Stimulated activated CD8-positive, alpha-beta memory T cell treated with anti-CD3 and anti-CD28 coated beads, Interleukin-4, amount 100 ng/mL, for 1 hour (primary cell): ENCODE data around the gene RUSC2.
"Not testable (repeated sequence)": the region's sequence is repeated elsewhere in the genome, so short reads cannot be mapped to it uniquely, and the experiment has no call there.

Source experiments
- DNase-seq, 2 donors: peaks; one replicate each; pipeline ENCODE4 v3.0.0-alpha.2; 2020; ENCODE audit warnings: low read depth in 2 of 2, low spot score in 1 of 2

Gene RUSC2

GRCh38 chr9:35489313-35490154, at the start of gene RUSC2:
Gene RUSC2, plus strand, starts transcription at chr9:35490111. Its CDS starts 56,411 bp downstream, at chr9:35546522.
- DNase-seq = no peak

GRCh38 chr9:35446012-35446411, 43.9 kb upstream of the RUSC2 start:
- DNase-seq = no peak

GRCh38 chr9:35448496-35448895, 41.4 kb upstream of the RUSC2 start:
- no peak for DNase-seq

- no peak for DNase-seq
These were observed 37.4 kb upstream of the RUSC2 start for GRCh38 chr9:35452481-35452880.

GRCh38 chr9:35453786-35454185, 36.1 kb upstream of the RUSC2 start:
- no peak for DNase-seq

GRCh38 chr9:35464141-35465025, 25.5 kb upstream of the RUSC2 start:
- no peak for DNase-seq

GRCh38 chr9:35470340-35470739, 19.6 kb upstream of the RUSC2 start:
- no peak for DNase-seq

GRCh38 chr9:35470894-35471293, 19.0 kb upstream of the RUSC2 start:
- DNase-seq = no peak

GRCh38 chr9:35476596-35476995, 13.3 kb upstream of the RUSC2 start:
- DNase-seq = no peak

- not testable (repeated sequence) for DNase-seq
These were observed 12.6 kb upstream of the RUSC2 start for GRCh38 chr9:35477211-35477855.

- DNase-seq = no peak
These were observed 11.0 kb upstream of the RUSC2 start for GRCh38 chr9:35478871-35479270.

GRCh38 chr9:35481347-35481975, 8.4 kb upstream of the RUSC2 start:
- no peak for DNase-seq

GRCh38 chr9:35482071-35482470, 7.8 kb upstream of the RUSC2 start:
- DNase-seq = no peak

- no peak for DNase-seq
These were observed 5.5 kb upstream of the RUSC2 start for GRCh38 chr9:35484406-35484805.

GRCh38 chr9:35487081-35487480, 2.8 kb upstream of the RUSC2 start:
- no peak for DNase-seq

GRCh38 chr9:35488021-35488420, 1.9 kb upstream of the RUSC2 start:
- DNase-seq = no peak

GRCh38 chr9:35488566-35489312, 1.2 kb upstream of the RUSC2 start:
- DNase-seq = no peak

GRCh38 chr9:35490155-35490909, 421 bp downstream of the RUSC2 start:
- no peak for DNase-seq

- DNase-seq = no peak
These were observed 1.1 kb downstream of the RUSC2 start for GRCh38 chr9:35490910-35491465.
